NCI-H524 (cell line): ENCODE results near the gene RAD51B.
"Not testable (repeated sequence)": the region's sequence is repeated elsewhere in the genome, so short reads cannot be mapped to it uniquely, and the experiment has no call there.

Source experiments
- DNase-seq, 2 experiments: peaks; one replicate each; lab custom pipeline; 2025; lab: John Stamatoyannopoulos, UW

RAD51B gene

DNA sequence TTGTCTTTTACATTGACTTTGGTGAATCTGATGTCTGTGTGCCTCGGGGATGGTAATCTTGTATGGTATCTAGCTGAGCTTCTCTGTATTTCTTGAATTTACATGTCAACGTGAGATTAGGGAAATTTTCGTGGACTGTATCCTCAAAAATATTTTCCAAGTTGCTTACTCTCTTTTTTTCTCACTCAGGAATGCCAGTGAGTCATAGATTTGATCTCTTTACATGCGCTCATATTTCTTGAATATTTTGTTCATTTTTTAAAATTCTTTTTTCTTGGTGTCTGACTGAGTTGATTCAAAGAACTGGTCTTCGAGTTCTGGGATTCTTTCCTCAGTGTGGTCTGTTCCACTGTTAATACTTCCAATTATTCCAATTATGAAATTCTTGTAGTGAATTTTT, 207.7 kb downstream of the RAD51B start:
- DNase-seq: no peak

DNA sequence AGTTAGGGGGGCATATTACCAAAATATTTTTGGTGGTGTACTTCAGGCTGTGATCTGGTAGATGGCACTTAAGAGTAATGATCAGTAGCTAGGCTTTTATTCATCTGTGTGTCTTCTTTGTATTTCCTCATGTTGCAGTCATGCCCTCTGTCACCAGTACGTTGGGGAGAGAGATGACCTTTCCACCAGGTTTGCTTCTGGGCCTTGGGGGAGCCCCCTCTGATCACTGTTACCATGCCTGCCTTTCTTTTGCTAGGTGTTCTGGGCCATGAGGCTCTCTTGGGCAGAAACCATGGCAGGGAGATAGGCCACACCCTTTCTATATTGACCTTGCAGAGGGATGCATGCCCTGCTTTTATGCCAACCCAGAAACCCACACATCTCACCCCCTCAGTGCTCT, 208.5 kb downstream of the RAD51B start:
- no peak for DNase-seq

DNA sequence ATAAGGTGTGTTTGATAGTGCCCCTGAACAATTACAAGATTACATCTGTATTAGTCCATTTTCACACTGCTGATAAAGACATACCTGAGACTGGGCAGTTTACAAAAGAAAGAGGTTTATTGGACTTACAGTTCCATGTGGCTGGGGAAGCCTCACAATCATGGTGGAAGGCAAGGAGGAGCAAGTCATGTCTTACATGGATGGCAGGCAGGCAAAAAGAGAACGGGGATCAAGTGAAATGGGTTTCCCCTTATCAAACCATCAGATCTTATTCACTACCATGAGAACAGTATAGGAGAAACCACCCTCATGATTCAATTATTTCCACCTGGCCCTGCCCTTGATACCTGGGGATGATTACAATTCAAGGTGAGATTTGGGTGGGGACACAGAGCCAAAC, 211.4 kb downstream of the RAD51B start:
- not testable (repeated sequence) for DNase-seq

DNA sequence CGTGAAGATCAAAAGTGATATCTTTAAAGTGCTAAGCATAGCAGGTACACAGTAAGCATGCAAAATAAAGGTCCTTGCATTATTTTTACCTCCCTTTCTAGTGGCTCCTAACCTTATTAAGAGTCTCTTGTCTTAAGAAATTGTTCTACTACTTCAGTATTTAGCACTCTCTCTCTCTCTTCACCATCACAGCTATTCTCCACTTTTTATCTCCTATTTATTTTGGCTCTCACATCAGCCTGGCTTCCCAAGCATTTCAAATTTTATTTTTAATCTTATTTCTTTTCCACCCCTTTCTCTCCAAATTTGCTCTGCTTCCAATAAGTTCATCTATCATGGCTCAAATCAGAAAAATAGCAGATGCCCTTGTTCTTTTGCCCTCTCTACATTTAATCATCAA, 212.6 kb downstream of the RAD51B start:
- DNase-seq: no peak

DNA sequence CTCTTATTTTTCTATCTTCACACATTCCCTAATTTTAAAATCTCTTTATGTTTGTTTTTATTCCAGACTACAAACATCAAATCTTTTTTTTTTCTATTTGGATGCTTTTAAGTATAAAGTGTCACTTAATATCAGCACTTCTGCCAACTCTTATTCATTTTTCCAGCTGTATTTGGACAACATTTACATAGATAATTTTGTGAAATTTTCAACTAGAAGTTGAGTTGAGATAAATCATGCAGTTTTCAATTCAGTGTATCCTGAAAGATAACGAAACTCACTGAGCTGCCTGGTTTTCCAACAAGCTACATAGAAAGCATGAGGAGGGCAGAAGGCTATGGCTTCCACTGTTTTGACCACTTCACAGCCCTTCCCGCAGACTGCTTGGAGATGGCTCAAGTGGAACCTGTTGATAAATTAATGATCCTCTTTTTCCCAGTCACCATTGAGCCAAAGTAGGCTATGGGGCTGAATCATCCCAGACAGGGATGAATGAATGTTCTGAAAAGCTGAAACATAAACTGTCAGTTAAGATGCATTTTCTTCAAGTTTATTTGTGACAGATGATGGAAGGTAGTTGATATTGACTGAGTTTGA, 213.9 kb downstream of the RAD51B start:
- DNase-seq: peak in 1 of 2 experiments; percentile 9

DNA sequence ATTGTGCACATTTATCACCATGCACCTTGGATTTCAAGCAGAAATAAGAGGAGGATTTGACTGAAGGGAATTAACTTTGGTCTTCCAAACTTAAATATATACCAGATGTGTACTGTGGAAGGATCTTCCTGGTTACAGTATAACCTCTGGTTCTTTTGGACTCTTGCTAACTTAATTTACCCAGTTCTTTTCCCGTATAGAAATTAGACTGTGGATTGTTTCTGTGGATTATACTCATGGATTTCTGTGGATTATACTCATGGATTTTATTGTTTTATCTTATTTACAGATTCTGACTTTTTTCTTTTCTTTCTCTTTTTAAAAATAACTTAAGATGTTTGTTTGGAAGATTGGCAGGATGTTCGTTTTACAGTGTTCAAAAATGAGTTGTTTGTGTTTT, 215.3 kb downstream of the RAD51B start:
- DNase-seq: no peak

DNA sequence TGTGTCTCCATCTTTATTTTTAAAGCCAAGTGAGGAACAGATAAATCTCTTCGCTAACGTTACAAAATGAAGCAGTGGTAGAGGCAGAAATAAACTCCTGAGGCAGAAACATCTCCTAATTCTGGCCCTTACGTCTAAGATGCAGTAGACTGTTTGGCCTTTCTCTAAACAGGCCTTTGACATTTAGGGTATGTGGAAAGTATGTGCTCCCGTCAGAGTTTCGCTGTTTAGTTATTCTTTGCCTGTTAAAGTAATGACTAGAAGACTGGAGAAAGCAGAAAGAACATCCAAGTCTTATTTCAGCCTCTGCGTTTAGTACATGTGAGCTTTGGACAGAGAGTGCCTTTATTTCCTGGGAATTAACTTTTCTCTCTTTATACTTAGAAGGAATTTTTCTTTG, 216.6 kb downstream of the RAD51B start:
- no peak for DNase-seq

DNA sequence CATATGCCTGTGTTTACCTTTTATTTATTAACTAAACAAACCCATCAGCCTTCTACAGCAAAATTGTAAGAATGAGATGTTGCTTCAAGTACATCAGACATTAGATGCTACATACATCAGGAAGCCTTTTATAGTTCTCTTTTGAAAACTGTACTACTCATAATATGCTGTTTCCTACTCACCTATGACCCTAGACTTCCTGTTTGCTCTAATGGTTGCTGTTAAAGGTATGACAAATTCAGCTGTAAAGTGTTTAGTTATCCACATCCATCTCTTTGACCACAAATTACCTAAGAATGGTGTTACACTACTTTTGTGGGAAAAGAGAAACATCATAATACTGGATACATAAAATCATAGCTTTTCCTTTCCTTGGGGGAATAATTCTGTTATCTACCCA, 220.0 kb downstream of the RAD51B start:
- no peak for DNase-seq

DNA sequence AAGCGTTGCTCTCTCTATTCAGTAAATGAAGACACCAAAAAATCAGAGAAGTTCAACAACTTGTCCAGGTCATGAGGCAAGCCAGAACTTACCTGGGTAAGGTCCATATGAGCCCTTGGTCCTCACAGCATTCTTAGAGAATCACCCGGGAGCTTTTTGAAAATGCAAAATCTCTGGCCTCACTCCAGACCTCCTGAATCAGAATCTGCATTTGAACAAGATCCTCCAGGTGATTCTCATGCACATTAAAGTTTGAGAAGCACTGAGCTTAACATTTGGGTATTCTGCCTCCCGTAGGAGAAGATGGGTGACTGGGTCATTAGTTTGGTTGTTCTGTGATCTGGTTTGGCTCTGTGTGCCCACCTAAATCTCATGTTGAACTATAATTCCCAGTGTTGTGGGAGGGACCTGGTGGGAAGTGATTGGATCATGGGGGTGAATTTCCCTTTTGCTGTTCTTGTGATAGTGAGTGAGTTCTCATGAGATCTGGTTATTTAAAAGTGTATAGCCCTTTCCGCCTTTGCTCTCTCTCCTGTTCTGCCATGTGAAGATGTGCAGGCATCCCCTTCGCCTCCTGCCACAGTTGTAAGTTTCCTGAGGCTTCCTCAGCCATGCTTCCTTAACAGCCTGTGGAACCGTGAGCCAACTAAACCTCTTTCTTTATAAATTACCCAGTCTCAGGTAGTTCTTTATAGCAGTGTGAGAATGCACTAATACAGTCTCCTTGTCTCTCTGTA, 221.2 kb downstream of the RAD51B start:
- DNase-seq: no peak

DNA sequence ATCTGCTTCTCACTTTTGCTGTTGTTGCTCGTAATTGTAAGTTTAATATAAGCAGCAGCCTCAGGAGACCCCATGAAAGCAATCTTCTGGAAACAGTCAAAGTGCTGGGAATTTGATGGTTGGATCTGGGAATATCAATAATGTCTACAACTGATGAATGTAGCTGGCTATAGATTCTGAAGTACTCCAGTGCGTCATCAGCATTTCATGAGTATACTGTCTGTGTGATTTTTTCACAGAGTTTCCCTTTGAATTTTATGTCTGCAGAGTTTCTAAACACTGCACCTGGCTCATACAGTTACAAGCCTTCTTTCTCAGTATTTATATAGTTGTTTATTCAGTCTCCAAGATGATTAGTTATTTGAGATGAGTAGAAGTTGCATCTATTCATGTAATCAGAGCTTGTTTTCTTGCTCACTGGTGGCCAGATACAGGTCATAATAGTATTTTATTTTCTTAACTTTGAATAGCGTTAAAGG, 222.3 kb downstream of the RAD51B start:
- DNase-seq: no peak

DNA sequence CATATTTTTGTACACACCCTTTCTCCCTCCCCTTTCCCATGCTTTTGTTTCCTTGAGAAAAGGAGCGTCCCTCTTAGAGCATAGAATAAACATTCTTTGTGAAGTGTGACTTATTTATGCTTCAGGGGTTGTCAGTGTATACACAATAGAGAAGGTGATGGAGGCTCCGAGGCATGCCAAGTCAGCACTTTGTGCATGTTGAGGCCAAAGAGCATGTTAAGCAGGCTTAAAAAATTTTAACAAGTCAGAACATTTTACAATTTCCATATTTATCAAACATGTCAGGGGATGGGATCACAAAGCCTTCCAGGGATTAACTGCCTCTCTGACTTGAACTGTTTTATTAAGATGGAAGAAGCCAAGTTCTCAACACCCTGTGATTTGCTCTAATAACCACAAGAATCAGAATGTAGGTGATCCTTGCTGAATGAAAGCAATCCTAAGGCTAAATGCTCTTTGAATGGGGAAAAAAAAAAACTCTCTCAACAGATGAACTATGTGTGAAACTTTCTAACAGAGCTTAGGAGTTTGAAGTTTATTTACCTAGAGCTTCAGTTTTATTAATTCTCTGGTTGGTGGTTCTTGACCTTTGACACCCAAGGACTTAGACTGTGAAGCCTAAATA, 223.1 kb downstream of the RAD51B start:
- no peak for DNase-seq

DNA sequence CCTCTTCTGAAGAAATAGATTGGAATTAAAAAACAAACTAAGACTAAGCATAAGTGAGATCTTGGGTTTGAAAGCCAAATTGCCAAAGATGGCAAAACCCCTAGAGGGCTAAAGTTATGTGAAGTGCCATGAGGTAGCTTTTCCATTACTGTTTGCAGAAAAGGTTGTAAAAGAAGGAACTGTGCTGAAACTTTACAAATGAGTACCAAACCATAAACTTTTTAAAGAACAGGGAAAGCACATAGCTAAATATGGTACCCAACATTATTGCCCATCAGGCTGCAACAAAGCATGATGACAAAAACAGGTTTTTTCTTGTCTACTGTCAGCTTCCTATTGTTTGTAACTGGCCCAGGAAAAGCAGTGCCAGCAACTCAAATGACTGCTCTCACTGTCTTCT, 224.2 kb downstream of the RAD51B start:
- DNase-seq: no peak

DNA sequence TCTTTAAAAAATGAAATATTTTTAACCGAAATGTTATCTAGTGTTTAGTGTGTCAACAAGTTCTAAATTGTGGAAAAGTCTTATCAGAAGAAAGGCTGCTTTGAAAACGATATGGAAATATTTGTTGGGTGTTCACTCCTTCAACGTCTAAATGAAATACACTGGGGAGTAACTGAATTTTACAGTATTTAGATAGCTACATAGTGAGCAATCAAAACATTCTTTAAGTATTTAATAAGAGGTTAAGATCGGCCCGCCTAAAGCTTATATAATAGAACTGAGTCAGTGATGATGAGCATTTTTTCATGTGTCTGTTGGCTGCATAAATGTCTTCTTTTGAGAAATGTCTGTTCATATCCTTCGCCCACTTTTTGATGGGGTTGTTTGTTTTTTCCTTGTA, 228.3 kb downstream of the RAD51B start:
- no peak for DNase-seq

DNA sequence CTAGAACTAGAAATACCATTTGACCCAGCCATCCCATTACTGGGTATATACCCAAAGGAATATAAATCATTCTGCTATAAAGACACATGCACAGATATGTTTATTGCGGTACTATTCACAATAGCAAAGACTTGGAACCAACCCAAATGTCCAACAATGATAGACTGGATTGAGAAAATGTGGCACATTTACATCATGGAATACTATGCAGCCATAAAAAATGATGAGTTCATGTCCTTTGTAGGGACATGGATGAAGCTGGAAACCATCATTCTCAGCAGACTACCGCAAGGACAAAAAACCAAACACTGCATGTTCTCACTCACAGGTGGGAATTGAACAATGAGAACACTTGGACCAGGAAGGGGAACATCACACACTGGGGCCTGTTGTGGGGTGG, 229.2 kb downstream of the RAD51B start:
- DNase-seq: not testable (repeated sequence)

DNA sequence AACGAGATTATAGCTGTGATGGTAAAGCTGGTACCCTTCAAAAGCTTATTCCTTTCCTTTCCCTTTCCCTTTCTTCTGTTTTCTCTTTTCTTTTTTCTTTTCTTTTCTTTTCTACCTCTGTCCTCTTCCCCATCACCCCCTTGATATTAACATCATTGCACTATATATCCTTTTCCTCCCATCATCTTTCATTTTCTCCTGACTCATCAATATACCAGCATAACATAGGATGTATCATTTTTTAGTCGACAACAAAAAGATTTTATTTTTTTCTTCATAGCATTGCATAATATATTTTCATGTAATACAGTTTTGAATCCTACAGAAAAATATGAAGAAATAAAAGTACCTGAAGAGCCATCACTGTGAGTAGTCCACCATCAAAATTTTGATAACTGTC, 230.6 kb downstream of the RAD51B start:
- no peak for DNase-seq

DNA sequence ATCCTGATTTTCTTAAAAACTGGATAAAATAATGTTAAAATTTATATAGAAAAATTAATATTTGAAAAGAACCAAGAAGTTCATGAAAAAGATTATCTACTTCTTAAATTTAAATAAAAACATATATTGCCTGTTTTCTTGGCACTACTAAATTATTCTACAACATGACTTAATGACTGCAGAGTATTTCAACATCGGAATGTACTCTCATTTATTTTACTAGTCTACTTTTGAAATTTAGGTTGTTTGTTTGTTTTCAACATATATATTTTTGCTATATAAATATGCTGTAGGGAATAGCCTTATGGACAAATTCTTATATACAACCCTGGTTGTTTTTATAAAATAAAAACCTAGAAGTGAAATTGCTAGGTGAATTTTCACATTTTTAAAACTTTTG, 231.6 kb downstream of the RAD51B start:
- no peak for DNase-seq

DNA sequence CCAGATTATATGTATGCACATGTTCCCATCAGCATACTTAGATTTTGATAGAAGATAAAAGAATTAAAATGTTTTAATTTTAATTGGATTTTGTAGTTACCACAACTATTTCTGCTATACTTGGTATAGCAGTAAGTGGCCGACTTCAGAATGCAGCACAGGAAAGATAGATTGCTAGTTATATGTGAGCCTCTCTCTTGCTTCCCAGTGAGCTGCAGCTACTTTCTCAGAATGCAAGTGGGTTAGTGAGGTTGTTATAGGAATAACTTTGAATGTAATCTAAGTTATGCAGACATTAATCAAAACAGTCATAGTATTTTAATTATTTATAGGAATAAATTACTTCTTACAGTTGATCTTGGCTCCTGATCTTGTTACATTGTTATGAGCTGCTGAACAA, 240.6 kb downstream of the RAD51B start:
- DNase-seq: no peak

DNA sequence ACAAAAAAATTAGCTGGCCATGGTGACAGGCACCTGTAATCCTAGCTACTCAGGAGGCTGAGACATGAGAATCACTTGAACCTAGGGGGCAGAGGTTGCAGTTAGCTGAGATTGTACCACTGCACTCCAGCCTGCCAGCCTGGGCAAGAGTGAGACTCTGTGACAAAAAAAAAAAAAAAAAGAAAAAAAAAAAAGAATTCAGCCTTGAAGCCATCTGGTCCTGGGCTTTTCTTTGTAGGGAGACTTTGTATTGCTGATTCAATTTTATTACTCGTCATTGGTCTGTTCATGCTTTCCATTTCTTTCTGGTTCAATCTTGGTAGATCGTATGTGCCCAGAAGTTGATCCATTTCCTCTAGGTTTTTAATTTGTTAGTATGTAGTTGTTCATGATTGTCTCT, 243.1 kb downstream of the RAD51B start:
- no peak for DNase-seq

DNA sequence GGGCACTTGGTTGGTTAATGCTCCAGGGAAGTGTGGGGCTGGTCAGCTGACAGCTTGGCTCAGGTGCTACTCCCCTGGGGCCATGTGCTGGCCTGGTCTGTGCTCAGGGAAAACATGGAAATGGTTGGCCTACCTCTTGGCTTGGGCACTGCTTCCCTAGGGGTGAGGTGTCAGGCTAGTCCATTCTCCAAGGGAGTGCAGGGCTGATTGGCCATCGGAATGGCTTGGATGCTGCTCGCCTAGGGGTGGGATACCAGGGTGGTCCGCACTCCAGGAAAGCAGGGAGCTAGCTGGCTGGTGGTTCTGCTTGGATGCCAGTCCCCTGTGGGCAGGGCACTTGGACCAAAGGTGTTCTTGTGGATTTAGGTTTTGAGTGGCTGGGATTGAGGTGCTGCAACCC, 245.7 kb downstream of the RAD51B start:
- no peak for DNase-seq

DNA sequence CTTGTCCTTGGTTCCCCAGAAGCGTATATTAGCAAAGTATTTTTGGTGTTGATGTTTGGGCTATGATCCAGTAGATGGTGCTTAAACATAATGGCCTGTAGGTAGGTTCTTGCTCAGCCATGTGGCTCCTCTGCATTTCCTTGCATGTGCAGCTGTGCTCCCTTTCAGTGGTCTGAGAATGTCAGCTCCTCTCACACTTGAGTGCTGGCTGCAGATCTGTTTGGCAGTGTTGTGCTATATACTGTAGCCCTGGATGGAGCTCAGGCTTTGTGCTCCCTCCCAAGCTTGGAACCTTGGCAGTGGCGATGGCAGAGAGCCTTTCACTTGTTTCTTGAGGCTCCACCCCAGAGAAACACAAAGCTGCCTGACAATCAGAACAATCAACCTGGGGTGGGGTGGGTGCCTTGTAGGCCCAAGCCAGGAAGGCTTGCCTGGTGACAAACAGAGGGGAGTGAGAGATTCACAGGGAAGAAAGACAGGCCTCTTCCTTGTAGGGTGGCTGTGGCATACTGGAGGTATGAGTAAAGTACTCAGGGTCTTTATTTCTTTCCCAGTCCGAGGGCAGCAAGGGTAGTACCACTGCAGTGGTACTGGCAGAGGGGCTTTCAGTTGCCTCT, 255.3 kb downstream of the RAD51B start:
- no peak for DNase-seq

DNA sequence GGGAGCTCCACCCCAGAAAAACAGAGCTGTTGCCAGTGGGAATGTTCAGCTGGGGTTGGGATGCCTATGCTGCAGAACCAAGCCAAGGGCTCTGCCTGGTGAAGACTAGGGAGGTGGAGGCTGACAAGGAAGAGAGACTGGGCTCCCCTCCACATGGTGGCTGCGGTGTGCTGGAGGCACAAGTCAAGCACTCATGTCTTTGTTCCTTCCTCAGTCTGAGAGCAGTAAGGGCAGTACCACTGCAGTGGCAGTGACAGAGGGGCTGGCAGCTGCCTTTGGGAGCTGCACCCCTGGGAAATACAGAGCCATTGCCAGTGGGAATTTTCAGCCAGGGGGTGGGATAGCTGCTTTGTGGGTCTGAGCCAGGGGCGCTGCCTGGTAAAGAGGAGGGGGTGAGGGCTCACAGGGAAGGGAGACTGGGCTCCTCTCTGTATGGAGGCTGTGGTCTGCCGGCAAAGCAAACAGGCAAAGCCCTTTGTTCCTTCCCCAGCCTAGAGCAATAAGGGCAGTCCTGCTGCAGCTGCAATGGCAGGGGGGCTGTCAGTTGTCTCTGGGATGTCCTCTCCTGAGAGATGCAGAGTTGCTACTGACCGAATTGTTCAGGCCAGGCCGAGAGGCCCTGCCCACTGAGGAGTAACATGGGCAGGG, 255.9 kb downstream of the RAD51B start:
- DNase-seq: no peak

DNA sequence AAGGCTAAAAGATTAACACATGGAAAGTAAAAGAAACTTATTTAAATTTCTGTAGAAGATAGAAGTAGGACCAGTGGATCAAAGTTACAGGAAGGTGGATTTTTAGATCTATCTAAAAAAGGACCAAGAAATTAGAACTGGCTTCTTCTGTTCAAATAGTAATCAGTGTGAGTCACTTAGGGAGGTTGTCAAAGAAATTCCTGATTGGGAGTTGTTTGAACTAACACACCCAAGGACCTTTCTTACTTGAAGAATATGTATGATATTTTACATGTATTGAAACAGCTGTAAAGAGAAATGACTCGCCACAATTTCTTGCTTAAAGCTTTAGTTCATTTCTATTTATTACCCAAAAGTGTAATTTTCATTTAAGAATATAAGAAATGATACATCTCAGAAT, 256.9 kb downstream of the RAD51B start:
- DNase-seq: no peak
